H1 (cell line): ENCODE measurements around the gene TXNL4B. TPM values are rescaled to one million over a fixed set of nuclear protein-coding genes. Genes with fewer than 3 reads are reported as not detected.

Experiments
- CTCF ChIA-PET: fragments of 300-600 bp; sonication (Branson Sonifier 250); formaldehyde crosslinking; loops from one replicate; lab custom pipeline; 2021; ENCODE audit not compliant: partially characterized antibody; lab: Charles Lee
- POLR2A ChIA-PET: fragments of 300-600 bp; sonication (Branson Sonifier 250); formaldehyde crosslinking; loops from one replicate; lab custom pipeline; 2021; ENCODE audit warnings: inconsistent platforms; ENCODE audit not compliant: partially characterized antibody; lab: Charles Lee
- DNase-seq, 2 experiments: peaks; one replicate each; pipeline versions ENCODE4 v3.0.0 to v3.0.0-alpha.2; 2010 to 2022; ENCODE audit warnings: low spot score in 2 of 2, low read depth in 1 of 2, mixed read lengths in 1 of 2
- FAIRE-seq: peaks from 2 replicates; lab custom pipeline; 2011; peaks lifted over from hg19 to GRCh38; lab: Jason Lieb, UNC
- H2AFZ ChIP-seq: 2 replicates; pipeline ENCODE4 v1.8.1; 2012; ENCODE audit warnings: low read length, inconsistent platforms
- H2AK5ac ChIP-seq: 2 replicates; pipeline ENCODE4 v1.6.1; 2013; ENCODE audit warnings: low read depth, low read length
- H2BK120ac ChIP-seq: replicated peaks from 2 replicates; pipeline ENCODE3; 2013; ENCODE audit warnings: low read depth, low read length, inconsistent platforms
- H2BK12ac ChIP-seq: 2 replicates; pipeline ENCODE4 v1.6.1; 2013; ENCODE audit warnings: low read depth, low read length
- H2BK15ac ChIP-seq: 2 replicates; pipeline ENCODE4 v1.6.1; 2013; ENCODE audit warnings: low read length
- H2BK20ac ChIP-seq: 2 replicates; pipeline ENCODE4 v1.6.1; 2013; ENCODE audit warnings: low read length
- H2BK5ac ChIP-seq: 2 replicates; pipeline ENCODE4 v1.6.1; 2013; ENCODE audit warnings: low read depth, low read length
- H3K14ac ChIP-seq: 2 replicates; pipeline ENCODE4 v1.6.1; 2013; ENCODE audit warnings: inconsistent platforms; ENCODE audit not compliant: insufficient read length
- H3K18ac ChIP-seq: 2 replicates; pipeline ENCODE4 v1.6.1; 2013; ENCODE audit warnings: low read length; ENCODE audit errors: extremely low read depth
- H3K23ac ChIP-seq: 2 replicates; pipeline ENCODE4 v1.6.1; 2013; ENCODE audit warnings: inconsistent platforms; ENCODE audit not compliant: insufficient read length
- H3K23me2 ChIP-seq: 2 replicates; pipeline ENCODE4 v1.6.1; 2013; ENCODE audit warnings: low read depth, low read length
- H3K27ac ChIP-seq: 2 replicates; pipeline ENCODE4 v1.6.1; 2011; ENCODE audit warnings: low read depth, low read length, inconsistent platforms
- H3K27me3 ChIP-seq, 4 experiments: replicated peaks in 1 of 4; 1 replicate in 1 of 4; 2 replicates in 3 of 4; pipeline versions ENCODE4 v1.6.1 to v1.8.1; 2011 to 2013; ENCODE audit warnings: low read length in 3 of 4, mild to moderate bottlenecking in 3 of 4, inconsistent platforms in 2 of 4, mixed read lengths in 2 of 4, moderate library complexity in 1 of 4; ENCODE audit not compliant: control insufficient read depth in 3 of 4, insufficient read depth in 3 of 4; ENCODE audit errors: extremely low read depth in 1 of 4
- H3K36me3 ChIP-seq, 4 experiments: 2 replicates each; pipeline versions ENCODE4 v1.6.1 to v1.8.1; 2011 to 2013; ENCODE audit warnings: mild to moderate bottlenecking in 4 of 4, low read length in 3 of 4, moderate library complexity in 2 of 4, control low read depth in 1 of 4, inconsistent platforms in 1 of 4; ENCODE audit not compliant: insufficient read depth in 4 of 4, control insufficient read depth in 2 of 4
- H3K4ac ChIP-seq: replicated peaks from 2 replicates; pipeline ENCODE3; 2013; ENCODE audit warnings: low read length, low read depth, mixed read lengths, inconsistent platforms; ENCODE audit not compliant: insufficient read length
- H3K4me1 ChIP-seq, 4 experiments: replicated peaks in 1 of 4; 1 replicate in 1 of 4; 2 replicates in 3 of 4; pipeline versions ENCODE4 v1.6.1 to v1.8.1; 2011 to 2013; ENCODE audit warnings: low read length in 3 of 4, inconsistent platforms in 2 of 4, mixed read lengths in 1 of 4; ENCODE audit not compliant: insufficient read depth in 4 of 4, control insufficient read depth in 3 of 4
- H3K4me2 ChIP-seq, 2 experiments: 2 replicates each; pipeline versions ENCODE4 v1.6.1 to v1.8.1; 2011 to 2013; ENCODE audit warnings: low read depth in 2 of 2, low read length in 2 of 2, control low read depth in 1 of 2, inconsistent platforms in 1 of 2, mild to moderate bottlenecking in 1 of 2; ENCODE audit not compliant: insufficient read depth in 1 of 2
- H3K4me3 ChIP-seq, 4 experiments: fragments of 200-600, 300-600 bp in 1 of 4; sonication (generic), shearing (Covaris generic), sonication (Bioruptor Twin) in 1 of 4; 2 replicates each; pipeline versions ENCODE4 v1.5.1 to v1.8.1; 2011 to 2016; ENCODE audit warnings: low read length in 4 of 4, low read depth in 3 of 4, control low read depth in 2 of 4, inconsistent platforms in 2 of 4, mild to moderate bottlenecking in 2 of 4, mixed read lengths in 1 of 4, moderate library complexity in 1 of 4; ENCODE audit not compliant: insufficient read depth in 2 of 4; ENCODE audit errors: extremely low read depth in 1 of 4
- H3K56ac ChIP-seq: replicated peaks from 2 replicates; pipeline ENCODE3; 2013; ENCODE audit warnings: low read depth, mild to moderate bottlenecking, mixed read lengths, low read length, inconsistent platforms; ENCODE audit not compliant: insufficient read length
- H3K79me1 ChIP-seq: 2 replicates; pipeline ENCODE4 v1.6.1; 2013; ENCODE audit warnings: low read depth, low read length, control low read depth
- H3K79me2 ChIP-seq, 2 experiments: 2 replicates each; pipeline versions ENCODE4 v1.6.1 to v1.8.1; 2012 to 2013; ENCODE audit warnings: low read length in 2 of 2, mild to moderate bottlenecking in 2 of 2, inconsistent platforms in 1 of 2; ENCODE audit not compliant: insufficient read depth in 2 of 2, control insufficient read depth in 1 of 2
- H3K9ac ChIP-seq, 4 experiments: replicated peaks in 1 of 4; 1 replicate in 1 of 4; 2 replicates in 3 of 4; pipeline versions ENCODE4 v1.6.1 to v1.8.1; 2011 to 2013; ENCODE audit warnings: low read depth in 3 of 4, low read length in 3 of 4, control low read depth in 2 of 4, mild to moderate bottlenecking in 2 of 4, moderate library complexity in 2 of 4, inconsistent platforms in 1 of 4; ENCODE audit errors: extremely low read depth in 1 of 4
- H3K9me3 ChIP-seq, 2 experiments: 2 replicates each; pipeline versions ENCODE4 v1.6.1 to v1.8.1; 2012 to 2013; ENCODE audit warnings: mild to moderate bottlenecking in 2 of 2, moderate library complexity in 2 of 2, control low read depth in 1 of 2, inconsistent platforms in 1 of 2, low read depth in 1 of 2, low read length in 1 of 2, mixed read lengths in 1 of 2; ENCODE audit not compliant: insufficient read depth in 2 of 2
- H4K20me1 ChIP-seq, 2 experiments: replicated peaks in 1 of 2; 2 replicates each; pipeline versions ENCODE3 to v1.8.1; 2011 to 2013; ENCODE audit warnings: inconsistent platforms in 2 of 2, low read length in 2 of 2, mild to moderate bottlenecking in 1 of 2; ENCODE audit not compliant: insufficient read depth in 2 of 2, control insufficient read depth in 1 of 2
- H4K5ac ChIP-seq: 2 replicates; pipeline ENCODE4 v1.6.1; 2013; ENCODE audit warnings: low read length, low read depth, mixed read lengths, inconsistent platforms; ENCODE audit not compliant: insufficient read length
- H4K8ac ChIP-seq: 2 replicates; pipeline ENCODE4 v1.8.0; 2013; ENCODE audit warnings: mild to moderate bottlenecking, moderate library complexity, low read length, inconsistent platforms; ENCODE audit not compliant: insufficient read depth; ENCODE audit errors: extremely low read depth
- H4K91ac ChIP-seq: replicated peaks from 2 replicates; pipeline ENCODE3; 2013; ENCODE audit warnings: low read length, mixed read lengths, inconsistent platforms; ENCODE audit not compliant: insufficient read length
- BCL11A ChIP-seq, 2 experiments: IDR thresholded peaks; one replicate each; pipeline ENCODE4 v1.6.1; 2011; ENCODE audit warnings: low read depth in 2 of 2, low read length in 2 of 2, mild to moderate bottlenecking in 2 of 2
- CEBPB ChIP-seq: IDR thresholded peaks from 2 replicates; pipeline ENCODE4 v1.6.1; 2012; ENCODE audit warnings: low read depth, low read length
- CHD2 ChIP-seq: IDR thresholded peaks from 2 replicates; pipeline ENCODE4 v1.6.1; 2012; ENCODE audit warnings: low read length, improper control_type of control experiment
- HDAC6 ChIP-seq: IDR thresholded peaks from one replicate; pipeline ENCODE4 v1.7.1; 2012; ENCODE audit warnings: low read depth, mild to moderate bottlenecking, inconsistent platforms, low read length, moderate library complexity
- KDM5A ChIP-seq: fragments of 200-600 bp; IDR thresholded peaks from 2 replicates; pipeline ENCODE4 v1.7.1; 2012; ENCODE audit warnings: mild to moderate bottlenecking, low read length, inconsistent platforms, mixed read lengths
- PHF8 ChIP-seq: fragments of 200-600 bp; sonication (generic); conservative IDR thresholded peaks from 2 replicates; pipeline ENCODE4 v1.7.1; 2012; ENCODE audit warnings: low read depth, mild to moderate bottlenecking, inconsistent platforms, low read length, moderate library complexity
- POU5F1 ChIP-seq: IDR thresholded peaks from 2 replicates; pipeline ENCODE4 v1.6.1; 2011; ENCODE audit warnings: low read depth, mild to moderate bottlenecking, low read length, moderate library complexity
- RFX5 ChIP-seq: IDR thresholded peaks from 2 replicates; pipeline ENCODE4 v1.6.1; 2011; ENCODE audit warnings: low read depth, low read length, improper control_type of control experiment, borderline replicate concordance
- SIRT6 ChIP-seq: IDR thresholded peaks from one replicate; pipeline ENCODE4 v1.7.1; 2012; ENCODE audit warnings: low read length, inconsistent platforms
- SP2 ChIP-seq: IDR thresholded peaks from 2 replicates; pipeline ENCODE4 v1.6.1; 2012; ENCODE audit warnings: mild to moderate bottlenecking, low read length, inconsistent platforms
- TAF7 ChIP-seq: optimal IDR thresholded peaks from 2 replicates; pipeline ENCODE3; 2011; ENCODE audit warnings: low read depth, mild to moderate bottlenecking, inconsistent platforms, low read length, moderate library complexity, borderline replicate concordance
- YY1 ChIP-seq: IDR thresholded peaks from 2 replicates; pipeline ENCODE4 v1.6.1; 2011; ENCODE audit warnings: low read depth, mild to moderate bottlenecking, low read length
- WGBS, 2 experiments: shearing (Covaris generic) in 1 of 2; methylation state at CpG; one replicate each; pipeline versions ENCODE4 v1.1.6 to v1.1.7; 2013 to 2015; ENCODE audit warnings: low lambda C conversion rate in 2 of 2, mixed read lengths in 2 of 2, inconsistent platforms in 1 of 2, low coverage in 1 of 2, missing lambda C conversion rate in 1 of 2; ENCODE audit not compliant: insufficient replicate concordance in 2 of 2, insufficient coverage in 1 of 2, insufficient read length in 1 of 2; ENCODE audit errors: extremely low coverage in 1 of 2, missing lambda C conversion rate in 1 of 2; 5-methylcytosine and 5-hydroxymethylcytosine counted together
- polyA plus RNA-seq, 7 experiments: library from polyadenylated mRNA; depleted of rRNA in 3 of 7; stranded (reverse) in 5 of 7; unstranded in 2 of 7; fragments of >200 nt in 5 of 7; fragments of 200-250 nt in 2 of 7; gene quantifications; 1 replicate in 5 of 7; 2 replicates in 1 of 7; 4 replicates in 1 of 7; pipeline versions ENCODE4 v1.2.1 to v1.2.3, GENCODE V29; 2011 to 2013; ENCODE audit warnings: missing spikeins in 2 of 7, mixed read lengths in 2 of 7
- total RNA-seq: library from RNA; stranded (reverse); fragmentation: NEBNext Ultra II Directional; extraction: Animal tissue kit (Norgen Biotek cat#: 25700); gene quantifications from 2 replicates; pipeline ENCODE4 v1.2.1, GENCODE V29; 2021
- TF ChIP-seq, protein P1 (sequence below), 3 experiments: IDR thresholded peaks; 1 replicate in 2 of 3; 2 replicates in 1 of 3; pipeline versions ENCODE4 v1.5.1 to v1.6.1; 2011; ENCODE audit warnings: low read length in 3 of 3, mild to moderate bottlenecking in 3 of 3, inconsistent platforms in 2 of 3, low read depth in 1 of 3, moderate library complexity in 1 of 3; ENCODE audit not compliant: insufficient read depth in 1 of 3; ENCODE audit errors: control extremely low read depth in 1 of 3

Gene TXNL4B
- total and polyA plus RNA-seq, 2 of the 8 experiments (the other 6 are each of a cell fraction or from before 2014, with no cell fraction given) = 6.7 to 10.6 TPM

DNA sequence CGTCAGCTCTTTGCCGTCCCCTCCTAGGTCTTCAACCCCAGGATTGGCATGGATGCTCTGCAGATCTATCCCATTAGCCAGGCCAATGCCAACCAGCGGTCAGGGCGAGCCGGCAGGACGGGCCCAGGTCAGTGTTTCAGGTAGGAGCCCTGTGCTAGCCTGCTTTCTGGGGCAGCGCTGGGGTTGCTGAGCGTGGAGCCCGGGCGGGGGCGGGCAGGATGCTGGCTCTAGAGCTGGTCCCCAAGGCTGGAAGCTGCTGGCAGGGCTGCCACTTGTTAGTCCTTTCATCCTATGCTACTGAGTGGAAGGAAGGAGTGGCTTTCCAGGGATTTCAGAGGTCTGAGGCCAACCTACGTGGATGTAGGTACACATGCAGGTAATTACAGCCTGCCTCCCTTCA, 12.6 kb upstream of the TXNL4B start:
- CTCF ChIA-PET = interaction anchor here (1.0 to 2.0 kb wide), 2 partner anchors 11 to 19 kb away, joined by 3 to 8 read pairs; no protein-coding TSS in a partner anchor
- H4K8ac ChIP-seq = no peak overlapping the region
- H3K27me3 ChIP-seq = no peaks in the 10 kb centered on the region
- no peak overlapping the region for H3K23ac ChIP-seq
- H3K79me2 ChIP-seq = no peaks in the 10 kb centered on the region
- H3K56ac ChIP-seq = no peak overlapping the region
- H4K20me1 ChIP-seq = peaks cover 4 to 8% of the 10 kb centered on the region in 2 experiments
- no peak overlapping the region for H3K14ac ChIP-seq
- H2BK12ac ChIP-seq = no peak overlapping the region
- no peak overlapping the region for H2AFZ ChIP-seq
- H3K36me3 ChIP-seq = peaks cover 44 to 90% (median 77%) of the 10 kb centered on the region in 4 experiments
- no peak for DNase-seq
- H3K23me2 ChIP-seq = no peaks in the 10 kb centered on the region
- H3K4me1 ChIP-seq = no peaks in the 10 kb centered on the region
- 96% methylated on average over 12 of the region's 12 CpGs; no CpG with 5 or more reads in 1 of the 2 experiments for WGBS, 2 experiments
- no peak overlapping the region for H2BK20ac ChIP-seq
- no peak overlapping the region for H3K27ac ChIP-seq
- H4K91ac ChIP-seq = no peak overlapping the region
- no peak overlapping the region for H2BK5ac ChIP-seq
- H3K9me3 ChIP-seq = no peaks in the 10 kb centered on the region
- POLR2A ChIA-PET = no interaction called here
- no peak for FAIRE-seq
- H3K4me2 ChIP-seq = no peak overlapping the region
- no peak overlapping the region for H3K4me3 ChIP-seq
- H2BK120ac ChIP-seq = no peak overlapping the region
- no peak overlapping the region for H3K18ac ChIP-seq
- no peak overlapping the region for H4K5ac ChIP-seq
- no peak overlapping the region for H2BK15ac ChIP-seq
- H3K79me1 ChIP-seq = no peaks in the 10 kb centered on the region
- no peak overlapping the region for H3K9ac ChIP-seq
- no peak overlapping the region for H2AK5ac ChIP-seq
- H3K4ac ChIP-seq = no peak overlapping the region
- no peak for TF ChIP-seq SIRT6
- TF ChIP-seq, protein P1, sequence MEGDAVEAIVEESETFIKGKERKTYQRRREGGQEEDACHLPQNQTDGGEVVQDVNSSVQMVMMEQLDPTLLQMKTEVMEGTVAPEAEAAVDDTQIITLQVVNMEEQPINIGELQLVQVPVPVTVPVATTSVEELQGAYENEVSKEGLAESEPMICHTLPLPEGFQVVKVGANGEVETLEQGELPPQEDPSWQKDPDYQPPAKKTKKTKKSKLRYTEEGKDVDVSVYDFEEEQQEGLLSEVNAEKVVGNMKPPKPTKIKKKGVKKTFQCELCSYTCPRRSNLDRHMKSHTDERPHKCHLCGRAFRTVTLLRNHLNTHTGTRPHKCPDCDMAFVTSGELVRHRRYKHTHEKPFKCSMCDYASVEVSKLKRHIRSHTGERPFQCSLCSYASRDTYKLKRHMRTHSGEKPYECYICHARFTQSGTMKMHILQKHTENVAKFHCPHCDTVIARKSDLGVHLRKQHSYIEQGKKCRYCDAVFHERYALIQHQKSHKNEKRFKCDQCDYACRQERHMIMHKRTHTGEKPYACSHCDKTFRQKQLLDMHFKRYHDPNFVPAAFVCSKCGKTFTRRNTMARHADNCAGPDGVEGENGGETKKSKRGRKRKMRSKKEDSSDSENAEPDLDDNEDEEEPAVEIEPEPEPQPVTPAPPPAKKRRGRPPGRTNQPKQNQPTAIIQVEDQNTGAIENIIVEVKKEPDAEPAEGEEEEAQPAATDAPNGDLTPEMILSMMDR (IDR thresholded peaks at IDR 0.05; ENCODE audit: control extremely low read depth in 1 of 3, insufficient read depth in 1 of 3, low read depth in 1 of 3, low read length in 3 of 3) = no peak
- TF ChIP-seq KDM5A = no peak
- TF ChIP-seq RFX5 = no peak
- TF ChIP-seq SP2 = no peak
- TF ChIP-seq POU5F1 = no peak
- no peak for TF ChIP-seq YY1
- TF ChIP-seq PHF8 = no peak
- no peak for TF ChIP-seq CEBPB
- TF ChIP-seq CHD2 = no peak
- no peak for TF ChIP-seq TAF7
- TF ChIP-seq HDAC6 = no peak
- TF ChIP-seq BCL11A (IDR thresholded peaks at IDR 0.05; ENCODE audit: low read depth in 2 of 2, low read length in 2 of 2) = no peak
